ENCODE data around the gene ACTL7A.

Gene ACTL7A

GRCh38 chr9:108911820-108912219, 49.8 kb downstream of the ACTL7A start:
- TF ChIP-seq EZH2 (IDR thresholded peaks at IDR 0.05; ENCODE audit: borderline replicate concordance, low read length) (no peak), CTCF (IDR thresholded peaks at IDR 0.05; ENCODE audit: low read length) (no peak)
- no peak overlapping the region for H3K9ac ChIP-seq (ENCODE audit: low read length)

More at GRCh38 chr9:108911820-108912219, 49.8 kb downstream of the ACTL7A start:
- no peak overlapping the region for H2AFZ ChIP-seq (ENCODE audit: low read length)
- H3K4me2 ChIP-seq (ENCODE audit: low read length), result no peak overlapping the region
- no peaks in the 10 kb centered on the region for H3K9me2 ChIP-seq (ENCODE audit: low read depth, low read length)
- H3K27ac ChIP-seq (ENCODE audit: low read depth, low read length, poor library complexity, severe bottlenecking), result no peak overlapping the region
- no peaks in the 10 kb centered on the region for H3K4me1 ChIP-seq (ENCODE audit: insufficient read depth, low read length, severe bottlenecking)
- no peaks in the 10 kb centered on the region for H3F3A ChIP-seq (ENCODE audit: insufficient read depth, low read length)
- H3K9me3 ChIP-seq (ENCODE audit: low read length), result no peaks in the 10 kb centered on the region
- H3K79me2 ChIP-seq (ENCODE audit: insufficient read depth, low read length), result no peaks in the 10 kb centered on the region
- no peaks in the 10 kb centered on the region for H4K20me1 ChIP-seq (ENCODE audit: insufficient read depth, low read length)
- H3K36me3 ChIP-seq (ENCODE audit: insufficient read depth, low read length), result peaks cover 75% of the 10 kb centered on the region
- no peak overlapping the region for H3K4me3 ChIP-seq (ENCODE audit: low read depth, low read length, poor library complexity, severe bottlenecking)
- H3K27me3 ChIP-seq (ENCODE audit: insufficient read depth, low read length), result no peaks in the 10 kb centered on the region
